Osteocyte (in vitro differentiated cells): Measurements from ENCODE around the gene IL12A. TPM values are rescaled to one million over a fixed set of nuclear protein-coding genes. Genes with fewer than 3 reads are reported as not detected.

Experiments used
- DNase-seq: peaks from one replicate; pipeline ENCODE4 v3.0.0; 2021; ENCODE audit warnings: mixed read lengths; ENCODE audit not compliant: unreplicated experiment; ENCODE audit errors: extremely low spot score
- H3K27ac Mint-ChIP-seq: one replicate; pipeline ENCODE4 v1.8.0; 2021; ENCODE audit warnings: mild to moderate bottlenecking, mixed read lengths; ENCODE audit not compliant: unreplicated experiment
- H3K27me3 Mint-ChIP-seq: one replicate; pipeline ENCODE4 v1.8.0; 2021; ENCODE audit warnings: mixed read lengths; ENCODE audit not compliant: unreplicated experiment
- H3K36me3 Mint-ChIP-seq: one replicate; pipeline ENCODE4 v1.8.0; 2021; ENCODE audit warnings: mixed read lengths; ENCODE audit not compliant: unreplicated experiment
- H3K4me1 Mint-ChIP-seq: one replicate; pipeline ENCODE4 v1.8.0; 2021; ENCODE audit warnings: mixed read lengths; ENCODE audit not compliant: unreplicated experiment
- H3K4me3 Mint-ChIP-seq: one replicate; pipeline ENCODE4 v1.8.0; 2021; ENCODE audit warnings: mild to moderate bottlenecking, moderate library complexity, mixed read lengths; ENCODE audit not compliant: unreplicated experiment
- H3K9me3 Mint-ChIP-seq: one replicate; pipeline ENCODE4 v1.8.0; 2021; ENCODE audit warnings: mixed read lengths; ENCODE audit not compliant: unreplicated experiment
- CTCF ChIP-seq: fragments of 200-600 bp; sonication (generic); IDR thresholded peaks from 2 replicates; pipeline ENCODE4 v1.5.0; 2021; ENCODE audit warnings: antibody characterized with exemption, mild to moderate bottlenecking, moderate library complexity
- total RNA-seq: library from RNA; stranded (reverse); gene quantifications from 2 replicates; pipeline ENCODE4 v1.2.1, GENCODE V29; 2021

IL12A gene
- total RNA-seq, 1 donor from 2014 or later, result not detected

DNA sequence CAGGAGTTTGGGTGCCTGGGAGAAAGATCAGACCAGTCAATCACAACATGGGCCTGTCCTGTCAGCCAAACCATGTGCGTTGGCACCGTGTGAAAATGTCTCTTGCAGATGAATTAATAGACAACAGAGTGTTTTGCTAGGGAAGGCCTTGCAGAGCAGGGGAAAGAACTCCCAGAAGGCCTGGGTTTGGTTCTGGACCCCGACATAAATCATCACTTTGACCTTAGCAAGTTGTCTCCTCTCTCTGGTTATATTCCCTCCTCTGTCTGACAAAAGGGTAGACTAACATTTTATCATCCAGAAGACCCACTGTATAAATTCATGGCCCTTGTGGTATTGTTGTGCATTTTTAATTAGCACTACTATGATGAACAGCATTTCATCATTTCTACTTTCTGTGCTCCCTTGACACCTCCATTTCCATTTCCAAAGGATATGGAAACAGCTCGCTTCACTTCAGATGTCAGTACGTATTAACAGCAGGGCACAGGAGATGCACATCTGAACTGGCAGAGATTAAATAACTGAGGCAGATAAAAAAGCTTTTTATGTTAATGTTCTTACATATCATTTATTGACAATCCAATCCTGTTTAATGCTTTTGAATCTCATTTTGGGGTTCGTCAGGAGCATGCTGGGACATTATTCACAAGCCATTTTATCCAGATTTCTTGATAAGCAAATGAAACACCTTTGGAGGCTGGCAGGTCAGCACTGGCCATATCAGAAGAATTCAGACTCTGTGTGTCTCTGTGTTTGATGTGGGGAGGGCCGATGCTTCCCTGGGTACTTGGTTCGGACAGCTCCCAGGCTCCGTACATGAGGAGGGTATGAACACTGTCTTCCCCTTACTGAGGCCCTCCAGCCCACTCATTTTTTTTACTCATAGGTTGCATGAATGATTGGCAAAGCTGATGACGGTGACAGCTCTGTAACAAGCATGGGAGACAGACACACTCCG is 28.2 kb upstream of the IL12A start:
- H3K36me3 Mint-ChIP-seq, result peaks cover 3% of the 10 kb centered on the region
- TF ChIP-seq CTCF, result no peak
- peaks cover 12% of the 10 kb centered on the region for H3K4me1 Mint-ChIP-seq
- no peak overlapping the region for H3K27ac Mint-ChIP-seq
- H3K27me3 Mint-ChIP-seq, result no peaks in the 10 kb centered on the region
- no peak for DNase-seq
- peaks cover 4% of the 10 kb centered on the region for H3K9me3 Mint-ChIP-seq
- no peak overlapping the region for H3K4me3 Mint-ChIP-seq

DNA sequence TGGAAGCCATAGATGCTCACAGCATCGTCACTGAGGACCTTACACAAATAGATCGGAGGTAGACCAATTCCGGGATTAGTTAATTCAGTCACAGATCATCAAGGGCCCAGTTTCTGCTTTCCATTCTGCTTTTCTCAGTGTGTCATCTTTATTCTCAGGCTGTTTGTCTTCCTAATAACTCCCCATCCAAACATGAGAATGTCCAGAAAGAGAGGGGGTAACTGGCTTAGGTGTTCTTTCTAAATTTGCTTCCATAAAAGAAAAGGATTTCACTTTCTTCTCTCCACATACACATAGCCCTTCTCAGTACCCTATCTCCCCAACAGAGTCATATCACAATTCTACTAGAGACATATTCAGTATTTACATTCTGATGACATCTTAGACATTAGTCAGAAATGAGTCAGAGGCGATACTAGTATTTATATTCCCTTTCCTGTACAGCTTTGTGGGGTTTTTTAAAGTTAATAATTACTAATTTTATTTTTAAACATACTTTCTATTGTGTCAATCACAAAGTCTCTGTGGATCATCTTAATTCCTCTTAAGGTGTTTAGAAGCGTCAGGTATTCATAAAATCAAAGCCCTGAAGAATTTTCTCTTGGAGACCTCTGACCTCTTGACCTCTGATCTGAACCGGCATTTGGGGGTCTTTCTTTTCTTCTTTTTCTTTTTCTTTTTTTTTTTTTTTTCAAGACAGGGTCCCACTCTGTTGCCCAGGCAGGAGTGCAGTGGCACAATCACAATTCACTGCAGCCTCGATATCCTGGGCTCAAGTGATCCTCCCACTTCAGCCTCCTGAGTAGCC is 24.3 kb upstream of the IL12A start:
- DNase-seq, result no peak
- no peak overlapping the region for H3K4me3 Mint-ChIP-seq
- no peaks in the 10 kb centered on the region for H3K36me3 Mint-ChIP-seq
- H3K27me3 Mint-ChIP-seq, result no peaks in the 10 kb centered on the region
- no peaks in the 10 kb centered on the region for H3K9me3 Mint-ChIP-seq
- TF ChIP-seq CTCF, result no peak
- peaks cover 12% of the 10 kb centered on the region for H3K4me1 Mint-ChIP-seq
- H3K27ac Mint-ChIP-seq, result peak overlapping the region; percentile 36

- Mint-ChIP-seq H3K36me3 (no peaks in the 10 kb centered on the region), H3K27ac (no peak overlapping the region), H3K9me3 (no peaks in the 10 kb centered on the region), H3K27me3 (no peaks in the 10 kb centered on the region), H3K4me3 (no peak overlapping the region), H3K4me1 (no peaks in the 10 kb centered on the region)
- TF ChIP-seq CTCF, result no peak
- no peak for DNase-seq
These were observed 17.3 kb upstream of the IL12A start for GRCh38 chr3:159971311-159971710.

DNA sequence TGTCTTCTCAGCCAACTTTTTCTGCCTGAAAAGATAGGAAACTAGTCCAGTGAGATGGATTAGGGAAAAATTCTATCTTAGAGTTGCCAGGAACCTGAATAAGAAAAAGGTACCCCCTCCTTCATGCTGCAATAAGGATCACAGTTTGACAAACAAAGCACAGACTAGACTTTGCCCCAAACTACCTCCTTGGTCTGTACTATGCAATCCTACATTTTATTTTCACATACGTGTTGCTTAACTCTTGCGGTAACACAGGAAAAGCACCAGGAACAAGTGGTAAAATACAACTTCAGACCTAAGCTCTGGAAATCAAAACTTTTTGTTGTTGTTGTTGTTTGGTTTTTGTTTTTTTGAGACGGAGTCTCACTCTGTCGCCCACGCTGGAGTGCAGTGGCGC is 11.3 kb upstream of the IL12A start:
- TF ChIP-seq CTCF, result no peak
- Mint-ChIP-seq H3K4me1 (no peaks in the 10 kb centered on the region), H3K36me3 (peaks cover 5% of the 10 kb centered on the region), H3K27ac (no peak overlapping the region), H3K27me3 (no peaks in the 10 kb centered on the region), H3K4me3 (no peak overlapping the region), H3K9me3 (peaks cover 9% of the 10 kb centered on the region)
- DNase-seq, result no peak

DNA sequence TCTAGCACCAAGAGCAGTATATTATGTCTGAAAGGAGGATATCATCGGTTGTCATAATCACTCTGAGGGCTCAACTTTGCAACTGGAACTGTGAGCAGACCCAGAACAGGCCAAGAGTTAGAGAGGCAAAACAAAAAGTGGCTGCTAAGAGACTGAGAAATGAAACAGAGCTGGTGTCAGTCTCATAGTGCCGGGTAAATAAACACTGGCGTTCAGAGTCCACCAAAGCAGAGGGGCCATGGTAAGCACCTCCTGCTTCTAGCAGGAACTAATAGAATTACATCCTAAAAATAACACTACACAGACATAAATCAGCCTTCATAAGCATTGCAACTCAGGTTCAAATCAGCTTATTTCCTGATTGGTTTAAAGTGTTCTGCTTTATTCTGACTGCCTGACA is 10.3 kb upstream of the IL12A start:
- Mint-ChIP-seq H3K27me3 (no peaks in the 10 kb centered on the region), H3K4me3 (no peak overlapping the region), H3K4me1 (no peaks in the 10 kb centered on the region), H3K36me3 (peaks cover 5% of the 10 kb centered on the region), H3K9me3 (peaks cover 9% of the 10 kb centered on the region), H3K27ac (no peak overlapping the region)
- no peak for TF ChIP-seq CTCF
- no peak for DNase-seq
